ENCODE measurements around the gene MEGF10. TPM values are rescaled to one million over a fixed set of nuclear protein-coding genes. Genes with fewer than 3 reads are reported as not detected.

The MEGF10 gene
- total RNA-seq, 1 donor from 2014 or later: not detected

DNA sequence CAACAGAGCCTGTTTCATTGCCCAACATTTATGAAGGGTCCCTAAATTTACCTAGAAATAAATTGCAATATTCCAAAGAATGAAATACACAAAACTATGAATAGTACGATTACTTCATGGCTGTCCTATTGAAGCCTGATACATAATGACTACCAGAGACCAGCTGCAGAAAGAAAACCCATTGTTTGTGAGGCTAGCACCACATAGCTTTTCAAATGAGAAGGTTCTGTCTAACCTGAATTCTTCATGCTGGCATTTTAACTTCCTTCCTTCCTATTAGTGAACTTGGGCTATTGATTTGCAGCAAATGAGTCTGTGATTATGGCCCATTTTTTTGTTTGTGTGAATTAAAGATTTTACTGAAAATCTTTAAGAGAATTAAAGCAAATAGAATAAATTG lies 47.3 kb downstream of the MEGF10 start:
- TF ChIP-seq, protein P1, sequence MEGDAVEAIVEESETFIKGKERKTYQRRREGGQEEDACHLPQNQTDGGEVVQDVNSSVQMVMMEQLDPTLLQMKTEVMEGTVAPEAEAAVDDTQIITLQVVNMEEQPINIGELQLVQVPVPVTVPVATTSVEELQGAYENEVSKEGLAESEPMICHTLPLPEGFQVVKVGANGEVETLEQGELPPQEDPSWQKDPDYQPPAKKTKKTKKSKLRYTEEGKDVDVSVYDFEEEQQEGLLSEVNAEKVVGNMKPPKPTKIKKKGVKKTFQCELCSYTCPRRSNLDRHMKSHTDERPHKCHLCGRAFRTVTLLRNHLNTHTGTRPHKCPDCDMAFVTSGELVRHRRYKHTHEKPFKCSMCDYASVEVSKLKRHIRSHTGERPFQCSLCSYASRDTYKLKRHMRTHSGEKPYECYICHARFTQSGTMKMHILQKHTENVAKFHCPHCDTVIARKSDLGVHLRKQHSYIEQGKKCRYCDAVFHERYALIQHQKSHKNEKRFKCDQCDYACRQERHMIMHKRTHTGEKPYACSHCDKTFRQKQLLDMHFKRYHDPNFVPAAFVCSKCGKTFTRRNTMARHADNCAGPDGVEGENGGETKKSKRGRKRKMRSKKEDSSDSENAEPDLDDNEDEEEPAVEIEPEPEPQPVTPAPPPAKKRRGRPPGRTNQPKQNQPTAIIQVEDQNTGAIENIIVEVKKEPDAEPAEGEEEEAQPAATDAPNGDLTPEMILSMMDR (IDR thresholded peaks at IDR 0.05; ENCODE audit: insufficient read depth, low read length, severe bottlenecking): no peak
- H3K27me3 ChIP-seq (ENCODE audit: control insufficient read depth, insufficient read depth, low read length): no peaks in the 10 kb centered on the region
- no peak overlapping the region for H3K4me3 ChIP-seq (ENCODE audit: low read depth, low read length)
- no peaks in the 10 kb centered on the region for H3K36me3 ChIP-seq (ENCODE audit: control insufficient read depth, insufficient read depth, low read length)
- FAIRE-seq: no peak
- DNase-seq (ENCODE audit: low read depth): no peak

DNA sequence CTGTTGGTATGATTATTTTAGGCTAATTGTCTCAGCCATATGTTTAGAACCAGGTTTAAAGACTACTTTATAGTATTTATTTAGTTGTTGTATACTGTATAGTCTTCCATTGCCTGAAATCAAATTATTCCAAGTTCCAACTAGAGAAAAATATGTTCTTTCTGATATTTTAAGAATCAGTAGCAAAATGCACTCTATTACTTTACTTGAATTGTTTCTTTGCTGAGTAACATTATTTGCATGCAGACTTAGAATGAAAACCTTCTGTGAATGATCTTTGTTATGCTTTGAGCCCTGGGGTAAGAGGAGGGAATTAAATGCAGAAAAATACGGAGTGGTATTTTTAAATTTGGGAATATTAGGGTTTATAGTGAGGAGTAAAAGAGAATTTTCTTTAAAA lies 47.9 kb downstream of the MEGF10 start:
- Histone ChIP-seq H3K4me3 (ENCODE audit: low read depth, low read length) (no peak overlapping the region), H3K27me3 (ENCODE audit: control insufficient read depth, insufficient read depth, low read length) (no peaks in the 10 kb centered on the region), H3K36me3 (ENCODE audit: control insufficient read depth, insufficient read depth, low read length) (no peaks in the 10 kb centered on the region)
- no peak for DNase-seq (ENCODE audit: low read depth)
- FAIRE-seq: no peak
- TF ChIP-seq, protein P1 (IDR thresholded peaks at IDR 0.05; ENCODE audit: insufficient read depth, low read length, severe bottlenecking): no peak

DNA sequence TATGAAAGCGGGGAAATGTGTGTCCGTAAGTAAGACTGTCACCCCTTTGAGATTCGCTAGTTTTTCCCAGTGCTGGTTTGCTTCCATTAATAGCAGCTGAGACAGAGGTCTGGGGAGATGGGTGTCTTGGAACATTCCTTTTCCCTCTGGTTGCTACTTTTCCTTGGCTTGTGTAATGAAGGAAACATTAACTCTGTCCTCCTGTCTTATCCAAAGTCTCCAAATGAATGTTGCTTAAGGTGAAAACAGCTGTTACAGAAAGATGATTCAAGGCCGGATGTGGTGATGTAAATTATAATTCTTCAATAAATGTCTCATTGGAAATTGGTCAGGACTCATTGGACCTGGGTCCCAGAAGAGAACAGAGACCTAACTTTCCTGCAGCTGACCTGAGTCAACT lies 50.0 kb downstream of the MEGF10 start:
- DNase-seq (ENCODE audit: low read depth): no peak
- Histone ChIP-seq H3K4me3 (ENCODE audit: low read depth, low read length) (no peak overlapping the region), H3K27me3 (ENCODE audit: control insufficient read depth, insufficient read depth, low read length) (no peaks in the 10 kb centered on the region), H3K36me3 (ENCODE audit: control insufficient read depth, insufficient read depth, low read length) (no peaks in the 10 kb centered on the region)
- TF ChIP-seq, protein P1 (IDR thresholded peaks at IDR 0.05; ENCODE audit: insufficient read depth, low read length, severe bottlenecking): no peak
- no peak for FAIRE-seq

DNA sequence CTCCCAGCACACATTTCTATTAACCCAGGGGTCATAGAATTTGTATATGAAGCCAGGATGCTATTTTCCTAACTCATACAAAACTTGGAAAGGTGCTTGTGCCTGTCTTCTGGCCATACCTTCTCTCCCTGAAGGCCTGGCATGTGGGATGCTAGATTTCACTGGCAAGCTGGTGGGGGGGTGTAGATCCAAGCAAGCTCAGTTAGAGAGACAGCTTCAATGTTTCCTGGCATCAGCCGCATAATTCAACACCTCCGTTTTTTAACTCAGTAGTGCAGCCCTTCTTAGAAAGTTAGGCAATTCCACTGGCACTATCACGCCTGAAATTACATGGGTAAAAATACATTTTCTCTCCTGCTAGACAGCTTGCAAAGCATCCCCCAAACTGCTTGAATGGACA lies 51.8 kb downstream of the MEGF10 start:
- Histone ChIP-seq H3K27me3 (ENCODE audit: control insufficient read depth, insufficient read depth, low read length) (no peaks in the 10 kb centered on the region), H3K36me3 (ENCODE audit: control insufficient read depth, insufficient read depth, low read length) (no peaks in the 10 kb centered on the region), H3K4me3 (ENCODE audit: low read depth, low read length) (no peak overlapping the region)
- TF ChIP-seq, protein P1 (IDR thresholded peaks at IDR 0.05; ENCODE audit: insufficient read depth, low read length, severe bottlenecking): no peak
- FAIRE-seq (no peak), DNase-seq (ENCODE audit: low read depth) (no peak)

DNA sequence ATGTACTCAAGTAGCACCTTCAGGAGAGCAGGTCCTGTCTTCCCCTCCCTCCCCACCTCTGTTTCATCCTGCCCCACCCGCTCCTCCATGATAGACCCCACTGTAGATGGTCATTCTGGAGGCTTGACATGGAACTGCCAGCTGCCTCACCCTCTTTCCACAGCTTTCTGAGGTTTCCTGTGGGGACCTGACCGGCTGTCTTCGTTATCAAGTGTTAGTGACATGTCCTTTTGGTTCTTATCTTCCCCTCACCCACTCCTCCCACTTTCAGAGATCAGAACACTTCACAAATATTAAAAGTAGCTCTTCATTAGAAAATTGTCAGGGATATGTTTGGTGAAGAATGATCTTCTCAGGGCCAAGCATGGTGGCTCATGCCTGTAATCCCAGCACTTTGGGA lies 52.7 kb downstream of the MEGF10 start:
- no peaks in the 10 kb centered on the region for H3K36me3 ChIP-seq (ENCODE audit: control insufficient read depth, insufficient read depth, low read length)
- DNase-seq (ENCODE audit: low read depth) (no peak), FAIRE-seq (no peak)
- H3K27me3 ChIP-seq (ENCODE audit: control insufficient read depth, insufficient read depth, low read length): no peaks in the 10 kb centered on the region
- H3K4me3 ChIP-seq (ENCODE audit: low read depth, low read length): no peak overlapping the region
- TF ChIP-seq, protein P1 (IDR thresholded peaks at IDR 0.05; ENCODE audit: insufficient read depth, low read length, severe bottlenecking): no peak

DNA sequence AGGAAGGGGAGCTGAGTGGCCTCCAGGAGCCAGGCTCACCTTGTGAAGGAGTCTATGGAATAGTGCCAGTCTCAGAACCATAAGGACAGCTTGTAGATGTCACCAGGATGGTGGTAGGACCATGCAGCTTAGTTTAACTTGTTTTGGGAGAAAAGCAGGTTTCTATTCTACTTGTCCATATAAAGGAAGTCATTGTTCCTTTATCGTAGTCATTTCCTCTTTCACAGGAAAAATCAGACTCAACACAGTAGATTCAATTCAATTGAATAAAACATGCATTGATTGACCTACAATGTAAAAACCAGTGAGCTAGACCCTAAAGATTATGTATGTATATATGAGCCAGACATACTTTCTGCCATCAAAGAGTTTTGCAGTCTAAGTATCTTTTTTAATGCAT lies 53.3 kb downstream of the MEGF10 start:
- TF ChIP-seq, protein P1 (IDR thresholded peaks at IDR 0.05; ENCODE audit: insufficient read depth, low read length, severe bottlenecking): no peak
- Histone ChIP-seq H3K27me3 (ENCODE audit: control insufficient read depth, insufficient read depth, low read length) (no peaks in the 10 kb centered on the region), H3K4me3 (ENCODE audit: low read depth, low read length) (no peak overlapping the region), H3K36me3 (ENCODE audit: control insufficient read depth, insufficient read depth, low read length) (no peaks in the 10 kb centered on the region)
- no peak for DNase-seq (ENCODE audit: low read depth)
- no peak for FAIRE-seq

Data from bronchial epithelial cell (primary cell).